Hematopoietic multipotent progenitor cell (in vitro differentiated cells): ENCODE results near the gene SH3BGRL2. TPM values are rescaled to one million over a fixed set of nuclear protein-coding genes. Genes with fewer than 3 reads are reported as not detected.

ENCODE experiments used
- DNase-seq, 3 donors: peaks; one replicate each; pipeline ENCODE4 v3.0.0-alpha.2; 2011 to 2015; ENCODE audit warnings: low read depth in 2 of 3, low spot score in 2 of 3
- total RNA-seq: library from RNA; depleted of rRNA; stranded (reverse); fragments of >200 nt; gene quantifications from one replicate; pipeline ENCODE4 v1.2.3, GENCODE V29; 2012

Gene SH3BGRL2
- total RNA-seq, 1 donor, result 4.6 TPM

- no peak for DNase-seq
Observed at GRCh38 chr6:79694156-79694555, 63.0 kb downstream of the SH3BGRL2 start.

- no peak for DNase-seq
Observed at GRCh38 chr6:79694623-79695343, 63.7 kb downstream of the SH3BGRL2 start.

DNA sequence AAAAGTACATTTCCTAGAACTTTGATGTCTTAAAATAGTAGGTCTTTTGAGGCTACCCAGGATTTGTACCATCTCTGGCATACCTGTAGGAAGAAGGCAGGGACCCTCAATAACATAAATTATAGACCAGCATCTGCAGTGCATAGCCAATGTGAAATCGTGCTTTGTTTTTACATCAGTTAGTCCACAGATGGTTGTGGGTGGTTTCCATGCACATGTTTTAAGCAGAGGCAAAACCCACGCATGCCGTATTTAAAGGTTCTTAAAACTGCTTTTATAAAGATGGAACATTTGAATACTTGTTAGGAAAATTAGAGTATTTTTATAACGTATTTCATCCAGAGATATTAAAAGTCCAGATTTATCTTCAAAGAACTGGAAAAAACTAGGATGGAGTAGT is 66.3 kb downstream of the SH3BGRL2 start:
- DNase-seq, result no peak

DNA sequence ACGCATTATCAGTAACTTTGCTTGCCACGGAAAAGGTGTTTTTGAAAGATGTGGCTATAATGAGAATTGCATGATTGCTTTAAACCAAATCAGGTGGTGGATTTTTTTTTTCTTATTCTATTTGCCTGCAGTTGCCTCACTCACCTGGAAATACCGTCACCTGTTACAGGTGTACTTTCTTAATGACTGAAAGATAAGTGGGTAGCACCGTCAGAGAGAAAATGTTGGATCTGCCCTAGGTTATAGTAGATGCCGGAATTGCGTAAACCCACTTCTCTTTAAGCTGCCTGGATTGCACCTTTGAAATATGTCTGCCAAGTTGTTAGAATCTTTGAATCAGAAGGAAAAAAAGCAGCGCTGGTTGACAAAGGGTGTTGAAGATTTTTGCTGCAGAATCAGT is 68.5 kb downstream of the SH3BGRL2 start:
- DNase-seq, result no peak

GRCh38 chr6:79702691-79703090 is 71.6 kb downstream of the SH3BGRL2 start:
- no peak for DNase-seq

DNA sequence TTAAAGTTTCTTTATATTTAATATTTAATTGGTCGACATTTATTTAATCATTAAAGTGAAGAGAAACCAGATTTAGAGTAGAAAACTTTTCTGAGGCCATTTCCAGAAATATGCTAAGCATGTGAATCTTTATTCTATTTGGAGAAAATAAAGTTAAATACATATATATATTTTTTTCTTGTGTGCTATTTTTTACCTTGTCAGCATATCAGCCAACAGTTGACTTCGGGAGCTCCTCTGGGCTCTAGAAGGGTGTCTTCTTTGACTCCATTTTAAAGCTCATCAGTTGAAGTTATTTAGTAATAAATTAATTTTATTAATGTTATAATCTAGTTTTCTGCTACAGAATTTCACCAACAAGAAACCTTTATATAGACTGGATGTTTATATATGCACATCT is 73.1 kb downstream of the SH3BGRL2 start:
- DNase-seq, result no peak

DNA sequence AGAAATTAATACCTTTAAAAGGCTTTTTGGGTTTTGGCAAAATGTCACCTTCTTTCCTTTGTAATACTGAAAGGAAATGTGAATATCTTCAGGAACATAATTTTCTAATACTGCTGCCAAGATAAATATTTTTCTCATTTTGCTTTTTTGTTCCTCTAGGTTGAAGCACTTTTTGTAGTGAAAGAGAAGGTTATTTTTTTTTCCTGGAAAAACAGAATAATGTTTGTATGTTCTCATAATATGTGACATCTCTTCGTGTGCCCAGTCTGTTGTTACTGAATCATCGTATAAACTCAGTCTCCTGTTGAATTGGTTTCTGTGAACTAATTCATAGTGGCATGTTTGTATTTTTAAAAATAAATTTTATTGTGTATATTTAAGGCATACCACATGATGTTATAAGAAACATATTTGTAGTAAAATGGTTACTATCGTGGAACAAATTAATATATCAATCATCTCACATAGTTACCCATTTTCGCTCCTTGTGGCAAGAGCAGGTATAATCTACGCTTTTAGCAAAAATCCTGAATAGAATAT is 74.4 kb downstream of the SH3BGRL2 start:
- DNase-seq, result no peak

- DNase-seq, result no peak
Observed at GRCh38 chr6:79706527-79706926, 75.4 kb downstream of the SH3BGRL2 start.

- DNase-seq, result no peak
Observed at GRCh38 chr6:79707621-79708020, 76.5 kb downstream of the SH3BGRL2 start.

GRCh38 chr6:79708095-79708791 is 77.1 kb downstream of the SH3BGRL2 start:
- no peak for DNase-seq

- no peak for DNase-seq
Observed at GRCh38 chr6:79710127-79710526, 79.0 kb downstream of the SH3BGRL2 start.

- DNase-seq, result no peak
Observed at GRCh38 chr6:79711167-79711566, 80.0 kb downstream of the SH3BGRL2 start.

DNA sequence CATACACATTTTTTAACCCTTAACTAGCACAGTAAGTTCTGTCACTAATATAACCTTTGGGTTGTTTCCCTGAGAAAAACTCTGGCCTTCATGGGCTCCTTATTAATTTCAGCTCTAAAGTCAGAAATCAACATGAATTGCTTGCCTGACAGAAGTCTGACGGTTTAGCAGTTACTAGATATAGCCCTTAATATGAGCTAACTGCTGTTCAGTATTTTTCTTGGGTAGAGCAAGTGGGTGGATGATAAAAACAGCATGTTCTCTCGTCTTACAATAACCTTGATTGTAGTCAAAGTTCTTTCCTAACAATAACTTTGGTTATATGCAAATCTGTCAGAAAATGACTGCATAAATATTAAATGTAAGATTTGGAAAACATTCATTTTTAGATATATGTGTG is 81.0 kb downstream of the SH3BGRL2 start:
- DNase-seq, result no peak

DNA sequence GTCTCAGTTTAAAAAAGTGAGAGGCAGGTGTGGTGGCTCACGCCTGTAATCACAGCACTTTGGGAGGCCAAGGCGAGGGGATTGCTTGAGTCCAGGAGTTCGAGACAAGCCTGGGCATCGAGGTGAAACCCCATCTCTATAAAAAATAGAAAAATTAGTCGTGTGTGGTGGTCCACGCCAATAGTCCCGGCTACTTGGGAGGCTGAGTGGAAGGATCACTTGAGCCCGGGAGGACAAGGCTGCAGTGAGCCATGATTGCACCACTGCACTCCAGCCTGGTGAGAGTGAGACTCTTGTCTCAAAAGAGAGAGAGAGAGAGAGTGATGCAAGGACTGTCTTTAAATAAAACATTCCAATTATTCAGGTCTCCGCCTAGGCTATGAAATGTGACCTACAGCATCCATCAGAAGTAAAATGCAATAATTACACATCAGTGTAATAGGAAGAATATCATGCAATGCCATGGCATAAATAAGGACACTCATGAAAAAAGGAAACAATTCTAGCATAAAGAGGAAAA is 81.5 kb downstream of the SH3BGRL2 start:
- DNase-seq, result no peak

DNA sequence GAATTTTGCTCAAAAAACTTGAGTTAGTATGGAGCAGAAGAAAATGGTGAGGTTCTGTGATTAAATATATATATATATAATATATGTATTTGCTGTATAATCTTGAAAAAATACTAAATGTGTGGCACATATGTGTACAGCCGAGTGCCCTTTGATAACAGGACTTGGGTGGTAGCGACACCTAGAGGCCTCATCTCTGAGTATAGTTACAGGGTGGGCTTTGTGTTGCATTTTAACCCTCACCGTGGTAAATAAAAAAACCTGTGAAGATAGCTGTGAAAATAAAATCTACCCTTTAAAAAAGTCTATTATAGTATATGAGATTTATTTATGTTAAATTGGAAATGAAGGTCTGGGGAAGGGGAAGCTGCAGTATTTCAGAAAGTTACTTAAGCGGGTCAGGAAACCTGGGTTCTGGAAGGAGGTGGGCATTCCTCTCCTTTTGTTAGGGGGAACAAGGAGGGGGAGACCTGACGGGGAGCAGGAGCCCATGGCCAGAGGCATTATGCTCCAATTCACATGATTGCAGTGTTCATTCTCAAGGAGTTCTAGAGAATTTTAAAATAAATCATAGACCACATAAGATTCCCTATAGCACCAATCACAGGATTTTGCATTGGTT is 82.7 kb downstream of the SH3BGRL2 start:
- DNase-seq, result peak; percentile 10 to 77 (median 50)

- DNase-seq, result no peak
Observed at GRCh38 chr6:79717989-79718388, 86.9 kb downstream of the SH3BGRL2 start.

- no peak for DNase-seq
Observed at GRCh38 chr6:79718509-79719247, 87.5 kb downstream of the SH3BGRL2 start.

- no peak for DNase-seq
Observed at GRCh38 chr6:79719248-79719960, 88.3 kb downstream of the SH3BGRL2 start.

DNA sequence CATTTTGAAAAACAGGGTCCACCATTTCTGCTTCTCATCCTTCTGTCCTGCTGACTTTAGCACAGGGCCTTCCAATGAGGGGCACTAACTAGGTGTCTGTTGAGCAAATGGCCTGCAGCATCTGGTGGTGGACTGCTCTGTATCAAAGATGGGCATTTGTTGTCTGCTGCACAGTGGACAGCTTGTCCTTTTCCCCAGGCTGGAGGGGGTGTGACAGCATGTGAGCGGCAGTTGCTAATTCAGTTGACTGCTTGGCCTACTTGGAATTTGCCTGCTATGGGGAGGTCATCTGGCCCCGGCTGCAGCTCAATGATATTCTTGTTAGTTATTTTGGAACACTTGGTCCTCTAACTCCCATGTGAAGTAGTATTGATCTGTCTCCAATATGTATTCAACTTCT is 93.7 kb downstream of the SH3BGRL2 start:
- no peak for DNase-seq

GRCh38 chr6:79731471-79731870 is 100.3 kb downstream of the SH3BGRL2 start:
- no peak for DNase-seq
